H1 (cell line): ENCODE results near the gene GPR139. TPM values are rescaled to one million over a fixed set of nuclear protein-coding genes. Genes with fewer than 3 reads are reported as not detected.

ENCODE experiments used
- CTCF ChIA-PET: fragments of 300-600 bp; sonication (Branson Sonifier 250); formaldehyde crosslinking; loops from one replicate; lab custom pipeline; 2021; ENCODE audit not compliant: partially characterized antibody; lab: Charles Lee
- POLR2A ChIA-PET: fragments of 300-600 bp; sonication (Branson Sonifier 250); formaldehyde crosslinking; loops from one replicate; lab custom pipeline; 2021; ENCODE audit warnings: inconsistent platforms; ENCODE audit not compliant: partially characterized antibody; lab: Charles Lee
- DNase-seq, 2 experiments: peaks; one replicate each; pipeline versions ENCODE4 v3.0.0 to v3.0.0-alpha.2; 2010 to 2022; ENCODE audit warnings: low spot score in 2 of 2, low read depth in 1 of 2, mixed read lengths in 1 of 2
- FAIRE-seq: peaks from 2 replicates; lab custom pipeline; 2011; peaks lifted over from hg19 to GRCh38; lab: Jason Lieb, UNC
- H2AFZ ChIP-seq: 2 replicates; pipeline ENCODE4 v1.8.1; 2012; ENCODE audit warnings: low read length, inconsistent platforms
- H2AK5ac ChIP-seq: 2 replicates; pipeline ENCODE4 v1.6.1; 2013; ENCODE audit warnings: low read depth, low read length
- H2BK120ac ChIP-seq: replicated peaks from 2 replicates; pipeline ENCODE3; 2013; ENCODE audit warnings: low read depth, low read length, inconsistent platforms
- H2BK12ac ChIP-seq: 2 replicates; pipeline ENCODE4 v1.6.1; 2013; ENCODE audit warnings: low read depth, low read length
- H2BK15ac ChIP-seq: 2 replicates; pipeline ENCODE4 v1.6.1; 2013; ENCODE audit warnings: low read length
- H2BK20ac ChIP-seq: 2 replicates; pipeline ENCODE4 v1.6.1; 2013; ENCODE audit warnings: low read length
- H2BK5ac ChIP-seq: 2 replicates; pipeline ENCODE4 v1.6.1; 2013; ENCODE audit warnings: low read depth, low read length
- H3K14ac ChIP-seq: 2 replicates; pipeline ENCODE4 v1.6.1; 2013; ENCODE audit warnings: inconsistent platforms; ENCODE audit not compliant: insufficient read length
- H3K18ac ChIP-seq: 2 replicates; pipeline ENCODE4 v1.6.1; 2013; ENCODE audit warnings: low read length; ENCODE audit errors: extremely low read depth
- H3K23ac ChIP-seq: 2 replicates; pipeline ENCODE4 v1.6.1; 2013; ENCODE audit warnings: inconsistent platforms; ENCODE audit not compliant: insufficient read length
- H3K23me2 ChIP-seq: 2 replicates; pipeline ENCODE4 v1.6.1; 2013; ENCODE audit warnings: low read depth, low read length
- H3K27ac ChIP-seq: 2 replicates; pipeline ENCODE4 v1.6.1; 2011; ENCODE audit warnings: low read depth, low read length, inconsistent platforms
- H3K27me3 ChIP-seq, 4 experiments: replicated peaks in 1 of 4; 1 replicate in 1 of 4; 2 replicates in 3 of 4; pipeline versions ENCODE4 v1.6.1 to v1.8.1; 2011 to 2013; ENCODE audit warnings: low read length in 3 of 4, mild to moderate bottlenecking in 3 of 4, inconsistent platforms in 2 of 4, mixed read lengths in 2 of 4, moderate library complexity in 1 of 4; ENCODE audit not compliant: control insufficient read depth in 3 of 4, insufficient read depth in 3 of 4; ENCODE audit errors: extremely low read depth in 1 of 4
- H3K36me3 ChIP-seq, 4 experiments: 2 replicates each; pipeline versions ENCODE4 v1.6.1 to v1.8.1; 2011 to 2013; ENCODE audit warnings: mild to moderate bottlenecking in 4 of 4, low read length in 3 of 4, moderate library complexity in 2 of 4, control low read depth in 1 of 4, inconsistent platforms in 1 of 4; ENCODE audit not compliant: insufficient read depth in 4 of 4, control insufficient read depth in 2 of 4
- H3K4ac ChIP-seq: replicated peaks from 2 replicates; pipeline ENCODE3; 2013; ENCODE audit warnings: low read length, low read depth, mixed read lengths, inconsistent platforms; ENCODE audit not compliant: insufficient read length
- H3K4me1 ChIP-seq, 4 experiments: replicated peaks in 1 of 4; 1 replicate in 1 of 4; 2 replicates in 3 of 4; pipeline versions ENCODE4 v1.6.1 to v1.8.1; 2011 to 2013; ENCODE audit warnings: low read length in 3 of 4, inconsistent platforms in 2 of 4, mixed read lengths in 1 of 4; ENCODE audit not compliant: insufficient read depth in 4 of 4, control insufficient read depth in 3 of 4
- H3K4me2 ChIP-seq, 2 experiments: 2 replicates each; pipeline versions ENCODE4 v1.6.1 to v1.8.1; 2011 to 2013; ENCODE audit warnings: low read depth in 2 of 2, low read length in 2 of 2, control low read depth in 1 of 2, inconsistent platforms in 1 of 2, mild to moderate bottlenecking in 1 of 2; ENCODE audit not compliant: insufficient read depth in 1 of 2
- H3K4me3 ChIP-seq, 4 experiments: fragments of 200-600, 300-600 bp in 1 of 4; sonication (generic), shearing (Covaris generic), sonication (Bioruptor Twin) in 1 of 4; 2 replicates each; pipeline versions ENCODE4 v1.5.1 to v1.8.1; 2011 to 2016; ENCODE audit warnings: low read length in 4 of 4, low read depth in 3 of 4, control low read depth in 2 of 4, inconsistent platforms in 2 of 4, mild to moderate bottlenecking in 2 of 4, mixed read lengths in 1 of 4, moderate library complexity in 1 of 4; ENCODE audit not compliant: insufficient read depth in 2 of 4; ENCODE audit errors: extremely low read depth in 1 of 4
- H3K56ac ChIP-seq: replicated peaks from 2 replicates; pipeline ENCODE3; 2013; ENCODE audit warnings: low read depth, mild to moderate bottlenecking, mixed read lengths, low read length, inconsistent platforms; ENCODE audit not compliant: insufficient read length
- H3K79me1 ChIP-seq: 2 replicates; pipeline ENCODE4 v1.6.1; 2013; ENCODE audit warnings: low read depth, low read length, control low read depth
- H3K79me2 ChIP-seq, 2 experiments: 2 replicates each; pipeline versions ENCODE4 v1.6.1 to v1.8.1; 2012 to 2013; ENCODE audit warnings: low read length in 2 of 2, mild to moderate bottlenecking in 2 of 2, inconsistent platforms in 1 of 2; ENCODE audit not compliant: insufficient read depth in 2 of 2, control insufficient read depth in 1 of 2
- H3K9ac ChIP-seq, 4 experiments: replicated peaks in 1 of 4; 1 replicate in 1 of 4; 2 replicates in 3 of 4; pipeline versions ENCODE4 v1.6.1 to v1.8.1; 2011 to 2013; ENCODE audit warnings: low read depth in 3 of 4, low read length in 3 of 4, control low read depth in 2 of 4, mild to moderate bottlenecking in 2 of 4, moderate library complexity in 2 of 4, inconsistent platforms in 1 of 4; ENCODE audit errors: extremely low read depth in 1 of 4
- H3K9me3 ChIP-seq, 2 experiments: 2 replicates each; pipeline versions ENCODE4 v1.6.1 to v1.8.1; 2012 to 2013; ENCODE audit warnings: mild to moderate bottlenecking in 2 of 2, moderate library complexity in 2 of 2, control low read depth in 1 of 2, inconsistent platforms in 1 of 2, low read depth in 1 of 2, low read length in 1 of 2, mixed read lengths in 1 of 2; ENCODE audit not compliant: insufficient read depth in 2 of 2
- H4K20me1 ChIP-seq, 2 experiments: replicated peaks in 1 of 2; 2 replicates each; pipeline versions ENCODE3 to v1.8.1; 2011 to 2013; ENCODE audit warnings: inconsistent platforms in 2 of 2, low read length in 2 of 2, mild to moderate bottlenecking in 1 of 2; ENCODE audit not compliant: insufficient read depth in 2 of 2, control insufficient read depth in 1 of 2
- H4K5ac ChIP-seq: 2 replicates; pipeline ENCODE4 v1.6.1; 2013; ENCODE audit warnings: low read length, low read depth, mixed read lengths, inconsistent platforms; ENCODE audit not compliant: insufficient read length
- H4K8ac ChIP-seq: 2 replicates; pipeline ENCODE4 v1.8.0; 2013; ENCODE audit warnings: mild to moderate bottlenecking, moderate library complexity, low read length, inconsistent platforms; ENCODE audit not compliant: insufficient read depth; ENCODE audit errors: extremely low read depth
- H4K91ac ChIP-seq: replicated peaks from 2 replicates; pipeline ENCODE3; 2013; ENCODE audit warnings: low read length, mixed read lengths, inconsistent platforms; ENCODE audit not compliant: insufficient read length
- ASH2L ChIP-seq: fragments of 200-600, 300-600 bp; sonication (generic); IDR thresholded peaks from one replicate; pipeline ENCODE4 v1.7.1; 2017; ENCODE audit warnings: low read length
- ATF2 ChIP-seq: IDR thresholded peaks from 2 replicates; pipeline ENCODE4 v1.6.1; 2012; ENCODE audit warnings: low read length, inconsistent platforms
- CHD2 ChIP-seq: IDR thresholded peaks from 2 replicates; pipeline ENCODE4 v1.6.1; 2012; ENCODE audit warnings: low read length, improper control_type of control experiment
- CREB1 ChIP-seq: IDR thresholded peaks from 2 replicates; pipeline ENCODE4 v1.6.1; 2012; ENCODE audit warnings: inconsistent platforms
- EGR1 ChIP-seq: IDR thresholded peaks from 2 replicates; pipeline ENCODE4 v1.6.1; 2011; ENCODE audit warnings: low read depth, low read length, borderline replicate concordance
- GTF2F1 ChIP-seq: IDR thresholded peaks from 2 replicates; pipeline ENCODE4 v1.6.1; 2012; ENCODE audit warnings: low read depth, low read length, improper control_type of control experiment, borderline replicate concordance
- HDAC6 ChIP-seq: IDR thresholded peaks from one replicate; pipeline ENCODE4 v1.7.1; 2012; ENCODE audit warnings: low read depth, mild to moderate bottlenecking, inconsistent platforms, low read length, moderate library complexity
- JUN ChIP-seq: IDR thresholded peaks from 2 replicates; pipeline ENCODE4 v1.6.1; 2011; ENCODE audit warnings: low read depth, mild to moderate bottlenecking, improper control_type of control experiment, low read length
- JUND ChIP-seq: IDR thresholded peaks from 2 replicates; pipeline ENCODE4 v1.6.1; 2011; ENCODE audit warnings: mild to moderate bottlenecking, improper control_type of control experiment, low read length
- MAX ChIP-seq: IDR thresholded peaks from 2 replicates; pipeline ENCODE4 v1.6.1; 2012; ENCODE audit warnings: inconsistent platforms
- POU5F1 ChIP-seq: IDR thresholded peaks from 2 replicates; pipeline ENCODE4 v1.6.1; 2011; ENCODE audit warnings: low read depth, mild to moderate bottlenecking, low read length, moderate library complexity
- SIRT6 ChIP-seq: IDR thresholded peaks from one replicate; pipeline ENCODE4 v1.7.1; 2012; ENCODE audit warnings: low read length, inconsistent platforms
- SIX5 ChIP-seq: IDR thresholded peaks from 2 replicates; pipeline ENCODE4 v1.6.1; 2011; ENCODE audit warnings: mild to moderate bottlenecking, low read depth, low read length
- SP1 ChIP-seq: IDR thresholded peaks from 2 replicates; pipeline ENCODE4 v1.6.1; 2011; ENCODE audit warnings: low read depth, low read length
- ZNF274 ChIP-seq: IDR thresholded peaks from 2 replicates; pipeline ENCODE4 v1.7.0; 2012; ENCODE audit warnings: low read length, borderline replicate concordance; ENCODE audit errors: extremely low read depth
- WGBS, 2 experiments: shearing (Covaris generic) in 1 of 2; methylation state at CpG; one replicate each; pipeline versions ENCODE4 v1.1.6 to v1.1.7; 2013 to 2015; ENCODE audit warnings: low lambda C conversion rate in 2 of 2, mixed read lengths in 2 of 2, inconsistent platforms in 1 of 2, low coverage in 1 of 2, missing lambda C conversion rate in 1 of 2; ENCODE audit not compliant: insufficient replicate concordance in 2 of 2, insufficient coverage in 1 of 2, insufficient read length in 1 of 2; ENCODE audit errors: extremely low coverage in 1 of 2, missing lambda C conversion rate in 1 of 2; 5-methylcytosine and 5-hydroxymethylcytosine counted together
- polyA plus RNA-seq, 7 experiments: library from polyadenylated mRNA; depleted of rRNA in 3 of 7; stranded (reverse) in 5 of 7; unstranded in 2 of 7; fragments of >200 nt in 5 of 7; fragments of 200-250 nt in 2 of 7; gene quantifications; 1 replicate in 5 of 7; 2 replicates in 1 of 7; 4 replicates in 1 of 7; pipeline versions ENCODE4 v1.2.1 to v1.2.3, GENCODE V29; 2011 to 2013; ENCODE audit warnings: missing spikeins in 2 of 7, mixed read lengths in 2 of 7
- total RNA-seq: library from RNA; stranded (reverse); fragmentation: NEBNext Ultra II Directional; extraction: Animal tissue kit (Norgen Biotek cat#: 25700); gene quantifications from 2 replicates; pipeline ENCODE4 v1.2.1, GENCODE V29; 2021

Gene GPR139
- total and polyA plus RNA-seq, 2 of the 8 experiments (the other 6 are each of a cell fraction or from before 2014, with no cell fraction given): 0.84 to 2.2 TPM

- Histone ChIP-seq H3K56ac (no peak overlapping the region), H4K20me1 (peaks cover 0 to 3% of the 10 kb centered on the region in 2 experiments), H3K18ac (no peak overlapping the region), H2BK120ac (no peak overlapping the region), H2BK20ac (no peak overlapping the region), H3K27me3 (no peaks in the 10 kb centered on the region), H4K5ac (no peak overlapping the region), H4K8ac (no peak overlapping the region), H3K36me3 (no peaks in the 10 kb centered on the region; a peak in 2 of 8 replicates), H2BK5ac (no peak overlapping the region), H2BK12ac (no peak overlapping the region), H3K27ac (no peak overlapping the region), H3K4me1 (no peaks in the 10 kb centered on the region), H3K4ac (no peak overlapping the region), H3K4me2 (no peak overlapping the region), H3K14ac (no peak overlapping the region), H4K91ac (no peak overlapping the region), H2BK15ac (no peak overlapping the region), H3K4me3 (no peak overlapping the region), H3K9me3 (no peaks in the 10 kb centered on the region), H3K79me2 (no peaks in the 10 kb centered on the region), H3K9ac (no peak overlapping the region), H3K23me2 (peaks cover 4% of the 10 kb centered on the region; the same call in 1 of the 2 replicates), H3K79me1 (no peaks in the 10 kb centered on the region), H2AFZ (no peak overlapping the region), H3K23ac (no peak overlapping the region), H2AK5ac (no peak overlapping the region)
- ChIA-PET POLR2A (no interaction called here), CTCF (interaction anchor here (0.7 to 1.8 kb wide), 3 partner anchors 149 to 157 kb away, joined by 3 to 6 read pairs (median 3); no protein-coding TSS in a partner anchor)
- DNase-seq (no peak), FAIRE-seq (no peak)
- 95% methylated on average over 3 of the region's 3 CpGs; no CpG with 5 or more reads in 1 of the 2 experiments for WGBS, 2 experiments
- TF ChIP-seq GTF2F1 (no peak), SP1 (no peak), MAX (no peak), EGR1 (no peak), HDAC6 (no peak), JUN (no peak), ASH2L (no peak), POU5F1 (no peak), SIX5 (no peak), ZNF274 (no peak), CREB1 (no peak), JUND (no peak), SIRT6 (no peak), CHD2 (no peak), ATF2 (no peak)
These were observed 17.3 kb downstream of the GPR139 start for GRCh38 chr16:20056436-20056835.
